Keratinocyte (primary cell): ENCODE results near the gene BLOC1S6.

Experiments
- EZH2 ChIP-seq: IDR thresholded peaks from one replicate; pipeline ENCODE4 v1.6.1; 2012; ENCODE audit warnings: inconsistent platforms, mild to moderate bottlenecking, low read length, moderate library complexity
- TF ChIP-seq, protein P1 (sequence below), 3 experiments: IDR thresholded peaks in 1 of 3; conservative IDR thresholded peaks in 1 of 3; optimal IDR thresholded peaks in 1 of 3; 2 replicates in 2 of 3; 3 replicates in 1 of 3; pipeline versions ENCODE3 to v1.5.1; 2011; ENCODE audit warnings: low read length in 3 of 3, mild to moderate bottlenecking in 3 of 3, moderate library complexity in 2 of 3, control low read depth in 1 of 3, inconsistent platforms in 1 of 3; ENCODE audit not compliant: insufficient read depth in 2 of 3; ENCODE audit errors: extremely low read depth in 1 of 3

GRCh38 chr15:45635763-45636292, 48.6 kb downstream of the BLOC1S6 start:
- TF ChIP-seq, protein P1, sequence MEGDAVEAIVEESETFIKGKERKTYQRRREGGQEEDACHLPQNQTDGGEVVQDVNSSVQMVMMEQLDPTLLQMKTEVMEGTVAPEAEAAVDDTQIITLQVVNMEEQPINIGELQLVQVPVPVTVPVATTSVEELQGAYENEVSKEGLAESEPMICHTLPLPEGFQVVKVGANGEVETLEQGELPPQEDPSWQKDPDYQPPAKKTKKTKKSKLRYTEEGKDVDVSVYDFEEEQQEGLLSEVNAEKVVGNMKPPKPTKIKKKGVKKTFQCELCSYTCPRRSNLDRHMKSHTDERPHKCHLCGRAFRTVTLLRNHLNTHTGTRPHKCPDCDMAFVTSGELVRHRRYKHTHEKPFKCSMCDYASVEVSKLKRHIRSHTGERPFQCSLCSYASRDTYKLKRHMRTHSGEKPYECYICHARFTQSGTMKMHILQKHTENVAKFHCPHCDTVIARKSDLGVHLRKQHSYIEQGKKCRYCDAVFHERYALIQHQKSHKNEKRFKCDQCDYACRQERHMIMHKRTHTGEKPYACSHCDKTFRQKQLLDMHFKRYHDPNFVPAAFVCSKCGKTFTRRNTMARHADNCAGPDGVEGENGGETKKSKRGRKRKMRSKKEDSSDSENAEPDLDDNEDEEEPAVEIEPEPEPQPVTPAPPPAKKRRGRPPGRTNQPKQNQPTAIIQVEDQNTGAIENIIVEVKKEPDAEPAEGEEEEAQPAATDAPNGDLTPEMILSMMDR (optimal IDR thresholded peaks at IDR 0.05 in 1 of 3, IDR thresholded peaks at IDR 0.05 in 1 of 3, conservative IDR thresholded peaks at IDR 0.05 in 1 of 3; ENCODE audit: extremely low read depth in 1 of 3, insufficient read depth in 2 of 3, low read length in 3 of 3) = no peak
- TF ChIP-seq EZH2 = no peak
